DOHH2 (cell line): ENCODE data around the gene SLC9A5.

Experiments
- H3F3A ChIP-seq: fragments of 200-600 bp; sonication (generic), shearing (Covaris generic); 2 replicates; pipeline ENCODE4 v1.6.0; 2016; ENCODE audit warnings: antibody characterized with exemption, mild to moderate bottlenecking; ENCODE audit not compliant: control insufficient read depth, insufficient read depth
- H3K27ac ChIP-seq: fragments of 200-600 bp; sonication (generic); 2 replicates; pipeline ENCODE4 v1.5.1; 2014; ENCODE audit warnings: low read depth, mild to moderate bottlenecking, low read length, moderate library complexity
- H3K27me3 ChIP-seq: fragments of 200-600 bp; sonication (generic); 2 replicates; pipeline ENCODE4 v1.6.1; 2014; ENCODE audit warnings: mild to moderate bottlenecking, low read length, mixed read lengths; ENCODE audit not compliant: control insufficient read depth
- H3K36me3 ChIP-seq: fragments of 200-600 bp; sonication (generic); 2 replicates; pipeline ENCODE4 v1.6.1; 2014; ENCODE audit warnings: mild to moderate bottlenecking, low read length, moderate library complexity, mixed read lengths; ENCODE audit not compliant: control insufficient read depth
- H3K4me1 ChIP-seq: fragments of 200-600 bp; sonication (generic); 2 replicates; pipeline ENCODE4 v1.6.1; 2014; ENCODE audit warnings: mild to moderate bottlenecking, low read length, mixed read lengths; ENCODE audit not compliant: control insufficient read depth
- H3K4me2 ChIP-seq: fragments of 200-600 bp; sonication (generic); 2 replicates; pipeline ENCODE4 v1.6.0; 2014; ENCODE audit warnings: mild to moderate bottlenecking, low read length, moderate library complexity
- H3K4me3 ChIP-seq: fragments of 200-600 bp; sonication (generic); 2 replicates; pipeline ENCODE4 v1.5.1; 2014; ENCODE audit warnings: mild to moderate bottlenecking, low read length, mixed read lengths
- H3K79me2 ChIP-seq: fragments of 200-600 bp; sonication (generic); 2 replicates; pipeline ENCODE4 v1.6.1; 2014; ENCODE audit warnings: mild to moderate bottlenecking, low read length, mixed read lengths; ENCODE audit not compliant: control insufficient read depth
- H3K9me2 ChIP-seq: fragments of 200-600 bp; sonication (generic); replicated peaks from 2 replicates; pipeline ENCODE4 v1.6.1; 2014; ENCODE audit warnings: mild to moderate bottlenecking, low read length, mixed read lengths; ENCODE audit not compliant: control insufficient read depth
- H3K9me3 ChIP-seq: fragments of 200-600 bp; sonication (generic); 2 replicates; pipeline ENCODE4 v1.6.1; 2014; ENCODE audit warnings: antibody characterized with exemption, low read length, mixed read lengths; ENCODE audit not compliant: control insufficient read depth, insufficient read depth
- H4K20me1 ChIP-seq: fragments of 200-600 bp; sonication (generic); 2 replicates; pipeline ENCODE4 v1.6.0; 2014; ENCODE audit warnings: low read depth, mild to moderate bottlenecking, antibody characterized with exemption, low read length, moderate library complexity; ENCODE audit not compliant: control insufficient read depth, insufficient read depth
- CTCF ChIP-seq: fragments of 200-600 bp; sonication (generic); IDR thresholded peaks from one replicate; pipeline ENCODE4 v1.5.1; 2014; ENCODE audit warnings: antibody characterized with exemption, mild to moderate bottlenecking, low read depth, low read length; ENCODE audit not compliant: poor library complexity, severe bottlenecking
- EZH2phosphoT487 ChIP-seq: fragments of 200-600 bp; sonication (generic); IDR thresholded peaks from 2 replicates; pipeline ENCODE4 v1.6.1; 2017; ENCODE audit warnings: borderline replicate concordance, mild to moderate bottlenecking, antibody characterized with exemption, low read length, moderate library complexity, mixed read lengths

The SLC9A5 gene

DNA sequence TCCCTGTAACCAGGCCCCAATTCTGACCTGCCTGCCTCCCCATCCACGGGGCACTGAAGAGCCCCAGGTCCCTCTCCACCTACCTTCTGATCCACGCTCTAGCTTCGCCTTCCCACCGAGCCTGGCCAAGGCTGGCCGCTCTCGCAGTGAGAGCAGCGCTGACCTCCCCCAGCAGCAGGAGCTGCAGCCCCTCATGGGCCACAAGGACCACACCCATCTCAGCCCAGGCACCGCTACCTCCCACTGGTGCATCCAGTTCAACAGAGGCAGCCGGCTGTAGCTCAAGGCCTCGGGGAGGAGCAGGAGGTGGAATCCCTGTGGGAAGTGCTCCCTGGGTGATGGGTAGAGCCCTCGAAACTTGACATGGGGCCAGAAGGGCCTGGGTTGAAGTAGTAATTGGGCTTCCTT lies 22.2 kb downstream of the SLC9A5 start:
- H3K27me3 ChIP-seq, result peaks cover 1% of the 10 kb centered on the region
- H3K27ac ChIP-seq, result no peak overlapping the region
- TF ChIP-seq EZH2phosphoT487, result no peak
- TF ChIP-seq CTCF, result no peak

DNA sequence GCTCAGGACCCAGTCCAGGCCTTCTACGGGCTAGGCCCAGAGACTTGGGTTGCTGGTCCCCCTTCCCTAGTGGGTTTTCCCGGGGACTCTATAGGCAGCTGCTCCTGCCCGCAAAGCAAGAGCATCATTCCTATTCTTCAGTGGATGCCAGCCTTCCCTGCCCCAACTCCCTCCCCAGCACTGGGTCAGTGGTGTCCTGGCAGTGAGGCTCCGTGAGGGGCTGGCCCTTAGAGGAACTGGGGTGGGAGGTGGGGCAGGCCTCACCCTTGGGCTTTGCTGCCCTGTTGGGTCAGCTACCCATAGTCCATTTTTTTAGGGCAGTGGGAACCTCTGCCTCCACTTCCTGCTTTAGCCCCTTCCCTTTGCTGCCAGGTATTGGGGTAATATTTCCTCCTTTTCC lies 22.7 kb downstream of the SLC9A5 start:
- H3K27ac ChIP-seq, result no peak overlapping the region
- no peak overlapping the region for H3K4me2 ChIP-seq
- no peaks in the 10 kb centered on the region for H4K20me1 ChIP-seq
- no peaks in the 10 kb centered on the region for H3K79me2 ChIP-seq
- H3K9me3 ChIP-seq, result no peaks in the 10 kb centered on the region
- H3K27me3 ChIP-seq, result no peaks in the 10 kb centered on the region; the same call in 1 of the 2 replicates
- no peaks in the 10 kb centered on the region for H3F3A ChIP-seq
- peaks cover 1% of the 10 kb centered on the region; the same call in 1 of the 2 replicates for H3K36me3 ChIP-seq
- TF ChIP-seq EZH2phosphoT487 (no peak), CTCF (no peak)
- H3K9me2 ChIP-seq, result no peaks in the 10 kb centered on the region
- H3K4me3 ChIP-seq, result no peak overlapping the region
- no peaks in the 10 kb centered on the region for H3K4me1 ChIP-seq

More for the DNA sequence above, 22.2 kb downstream of the SLC9A5 start:
- no peaks in the 10 kb centered on the region for H3K4me1 ChIP-seq
- no peak overlapping the region for H3K4me3 ChIP-seq
- no peaks in the 10 kb centered on the region for H3K9me2 ChIP-seq
- no peaks in the 10 kb centered on the region for H4K20me1 ChIP-seq
- no peak overlapping the region for H3K4me2 ChIP-seq
- no peaks in the 10 kb centered on the region for H3K9me3 ChIP-seq
- H3K79me2 ChIP-seq, result no peaks in the 10 kb centered on the region
- no peaks in the 10 kb centered on the region for H3F3A ChIP-seq
- no peaks in the 10 kb centered on the region for H3K36me3 ChIP-seq

- no peaks in the 10 kb centered on the region for H3K27me3 ChIP-seq
- H3K4me2 ChIP-seq, result no peak overlapping the region
- H3K27ac ChIP-seq, result no peak overlapping the region
- peaks cover 13% of the 10 kb centered on the region for H3K4me1 ChIP-seq
- H3K9me3 ChIP-seq, result no peaks in the 10 kb centered on the region
- no peak overlapping the region for H3K4me3 ChIP-seq
- H3K36me3 ChIP-seq, result peaks cover 12% of the 10 kb centered on the region
- no peaks in the 10 kb centered on the region for H3K9me2 ChIP-seq
- no peaks in the 10 kb centered on the region for H3F3A ChIP-seq
- TF ChIP-seq CTCF, result no peak
- TF ChIP-seq EZH2phosphoT487, result no peak
- no peaks in the 10 kb centered on the region for H4K20me1 ChIP-seq
- peaks cover 13% of the 10 kb centered on the region for H3K79me2 ChIP-seq
Observed at GRCh38 chr16:67275321-67275720, 26.5 kb downstream of the SLC9A5 start.
